ENCODE measurements around the gene ZNF679. TPM values are rescaled to one million over a fixed set of nuclear protein-coding genes. Genes with fewer than 3 reads are reported as not detected.
A peak's percentile ranks its signal among the peaks of the same experiment; 100 is the strongest.
"Not testable (repeated sequence)": the region's sequence is repeated elsewhere in the genome, so short reads cannot be mapped to it uniquely, and the experiment has no call there.

The ZNF679 gene
- total and polyA plus RNA-seq, 7 donors: not detected

DNA sequence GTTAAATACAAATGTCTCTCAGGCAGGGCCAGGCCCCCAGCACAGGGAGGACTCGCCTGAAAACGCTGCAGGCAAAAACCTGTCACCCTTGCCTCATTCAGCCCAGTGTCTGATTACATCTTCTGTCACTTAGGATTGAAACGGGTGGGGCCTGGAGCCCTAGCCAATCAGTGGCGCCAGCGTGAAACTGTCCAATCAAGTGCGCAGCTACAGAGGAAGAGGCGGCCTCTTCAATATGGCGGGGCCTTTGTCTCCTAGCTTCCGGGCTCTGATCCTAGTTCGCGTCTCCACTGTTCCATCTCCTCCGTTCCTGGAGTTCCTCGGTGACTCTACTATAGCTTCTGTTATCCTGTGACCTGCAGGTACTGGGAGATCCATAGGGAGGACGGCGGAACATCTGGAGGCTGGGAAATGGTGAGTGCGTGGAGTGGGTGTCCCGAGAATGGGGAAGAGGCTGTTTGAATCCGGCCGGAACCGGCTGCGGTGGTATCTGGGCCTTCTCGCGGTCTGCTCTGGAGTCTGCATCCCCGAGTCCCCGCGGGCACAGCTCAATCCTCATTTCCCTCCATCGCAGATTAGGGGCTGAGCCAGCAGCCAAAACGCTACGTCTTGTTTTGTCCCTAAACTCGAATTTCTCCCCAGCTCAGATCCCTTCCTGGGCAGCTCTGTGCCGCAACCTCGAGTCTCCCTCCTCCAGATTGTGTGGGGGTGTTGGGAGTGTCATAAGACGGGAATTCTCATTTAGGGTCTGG lies 85.6 kb downstream of the ZNF679 start, which contains the start of gene ZNF736:
TSS of gene ZNF736 (plus strand) at position 222 of the 752 bp plus-strand sequence. CDS start at position 412, 190 bp downstream.
- intact Hi-C loops (cut with DNase I): loop anchor here in 1 of 2 donors (10.0 kb wide), 1 partner anchor 301 kb away; no protein-coding TSS in a partner anchor
- WGBS, 3 donors: 0 to 1% (median 0%) methylated on average over 33 of the region's 33 CpGs

DNA sequence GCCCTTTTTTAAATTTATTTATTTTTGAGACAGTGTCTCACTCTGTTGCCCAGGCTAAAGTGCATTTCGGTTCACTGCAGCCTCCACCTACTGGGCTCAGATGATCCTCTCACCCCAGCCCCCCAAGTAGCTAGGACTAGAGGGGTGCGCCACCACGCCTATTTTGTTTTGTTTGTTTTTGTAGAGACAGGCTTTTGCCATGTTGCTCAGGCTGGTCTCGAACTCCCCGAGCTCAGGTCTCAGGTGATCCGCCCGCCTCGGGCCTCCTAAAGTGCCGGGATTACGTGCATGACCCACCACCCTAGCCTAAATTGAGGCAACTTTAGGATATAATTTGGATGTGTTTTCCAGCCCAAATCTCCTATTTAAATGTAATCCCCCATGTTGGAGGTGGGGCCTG lies 86.3 kb downstream of the ZNF679 start:
- no peak overlapping the region for H3K27ac ChIP-seq
- H3K4me3 ChIP-seq: peak overlapping the region; percentile 68
- WGBS, 3 donors: 14 to 25% (median 18%) methylated on average over 10 of the region's 10 CpGs
- peaks cover 0 to 7% of the 10 kb centered on the region in 2 donors for H3K36me3 ChIP-seq (ENCODE audit: insufficient read depth in 1 of 2, low read depth in 1 of 2)
- ATAC-seq (no peak), DNase-seq (no peak)
- intact Hi-C loops (cut with DNase I): loop anchor here in 1 of 2 donors (10.0 kb wide), 1 partner anchor 300 kb away; no protein-coding TSS in a partner anchor
- TF ChIP-seq, protein P1, sequence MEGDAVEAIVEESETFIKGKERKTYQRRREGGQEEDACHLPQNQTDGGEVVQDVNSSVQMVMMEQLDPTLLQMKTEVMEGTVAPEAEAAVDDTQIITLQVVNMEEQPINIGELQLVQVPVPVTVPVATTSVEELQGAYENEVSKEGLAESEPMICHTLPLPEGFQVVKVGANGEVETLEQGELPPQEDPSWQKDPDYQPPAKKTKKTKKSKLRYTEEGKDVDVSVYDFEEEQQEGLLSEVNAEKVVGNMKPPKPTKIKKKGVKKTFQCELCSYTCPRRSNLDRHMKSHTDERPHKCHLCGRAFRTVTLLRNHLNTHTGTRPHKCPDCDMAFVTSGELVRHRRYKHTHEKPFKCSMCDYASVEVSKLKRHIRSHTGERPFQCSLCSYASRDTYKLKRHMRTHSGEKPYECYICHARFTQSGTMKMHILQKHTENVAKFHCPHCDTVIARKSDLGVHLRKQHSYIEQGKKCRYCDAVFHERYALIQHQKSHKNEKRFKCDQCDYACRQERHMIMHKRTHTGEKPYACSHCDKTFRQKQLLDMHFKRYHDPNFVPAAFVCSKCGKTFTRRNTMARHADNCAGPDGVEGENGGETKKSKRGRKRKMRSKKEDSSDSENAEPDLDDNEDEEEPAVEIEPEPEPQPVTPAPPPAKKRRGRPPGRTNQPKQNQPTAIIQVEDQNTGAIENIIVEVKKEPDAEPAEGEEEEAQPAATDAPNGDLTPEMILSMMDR (IDR thresholded peaks at IDR 0.05): no peak
- no peaks in the 10 kb centered on the region for H3K9me3 ChIP-seq
- no peaks in the 10 kb centered on the region for H3K27me3 ChIP-seq (ENCODE audit: insufficient read depth in 3 of 3, low read length in 2 of 3)
- H3K4me1 ChIP-seq: peaks cover 6% of the 10 kb centered on the region

More for the DNA sequence above, 85.6 kb downstream of the ZNF679 start, which contains the start of gene ZNF736:
- Histone ChIP-seq H3K9me3 (no peaks in the 10 kb centered on the region), H3K27me3 (ENCODE audit: insufficient read depth in 3 of 3, low read length in 2 of 3) (no peaks in the 10 kb centered on the region), H3K4me1 (peaks cover 6% of the 10 kb centered on the region), H3K27ac (peak within 1 kb of the TSS; percentile 30), H3K36me3 (ENCODE audit: insufficient read depth in 1 of 2, low read depth in 1 of 2) (peaks cover 0 to 12% of the 10 kb centered on the region in 2 donors), H3K4me3 (peak within 1 kb of the TSS; percentile 68)
- peak; percentile 87 to 94 for DNase-seq
- peak; percentile 100 for ATAC-seq
- TF ChIP-seq, protein P1 (IDR thresholded peaks at IDR 0.05): no peak

DNA sequence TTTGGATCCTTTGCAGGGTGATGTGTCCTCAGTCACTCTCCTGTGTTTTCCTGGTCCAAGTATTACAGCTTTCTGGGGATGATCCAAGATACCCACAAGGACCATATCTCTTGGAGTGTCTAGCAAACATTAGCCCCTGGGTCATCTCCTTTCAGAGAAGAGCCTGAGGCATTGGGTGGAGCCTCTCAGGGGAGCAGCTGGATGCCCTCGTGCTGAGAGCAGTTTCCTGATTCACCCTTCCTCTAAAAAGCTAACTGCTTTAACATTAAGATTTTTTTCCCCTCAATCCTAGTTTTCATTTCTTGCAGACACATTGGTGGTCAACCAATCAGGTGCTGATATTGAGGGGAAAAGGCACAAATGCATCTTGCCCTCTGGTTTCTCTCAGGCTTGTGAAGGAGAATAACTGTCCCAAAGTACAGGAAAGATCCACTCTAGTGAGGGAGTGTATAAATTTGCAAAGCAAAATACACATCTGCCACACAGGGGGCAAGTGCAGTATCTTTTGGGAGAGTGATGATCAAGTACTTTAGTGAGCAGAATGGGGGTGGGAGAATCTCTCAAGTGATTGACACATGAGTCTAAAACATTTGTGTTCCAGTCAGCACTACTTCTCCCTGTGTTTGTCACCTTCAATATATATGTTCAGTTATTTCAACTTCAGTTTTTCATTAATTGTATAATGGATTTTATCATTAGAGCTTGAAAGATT lies 87.9 kb downstream of the ZNF679 start:
- not testable (repeated sequence) for H3K4me3 ChIP-seq; H3K9me3 ChIP-seq; H3K27ac ChIP-seq; DNase-seq; H3K4me1 ChIP-seq; H3K27me3 ChIP-seq (ENCODE audit: insufficient read depth in 3 of 3, low read length in 2 of 3); H3K36me3 ChIP-seq (ENCODE audit: insufficient read depth in 1 of 2, low read depth in 1 of 2); ATAC-seq
- intact Hi-C loops (cut with DNase I): loop anchor here in 1 of 2 donors (10.0 kb wide), 1 partner anchor 299 kb away; no protein-coding TSS in a partner anchor
- WGBS, 3 donors: 50 to 62% (median 50%) methylated on average over 1 of the region's 1 CpG

Other genes starting within 250 kb of the ZNF679 start
- not detected for gene ZNF722, start 229.6 kb upstream of the ZNF679 start, total RNA-seq
- gene ZNF722, start 229.6 kb upstream of the ZNF679 start, polyA plus RNA-seq: not detected
- 1 to 10 TPM; 1.0 to 3.1 (median 1.6) TPM for gene ZNF727, start 183.0 kb upstream of the ZNF679 start, total RNA-seq
- 1 to 10 TPM in 1 of 3 donors, under 1 TPM in 1, not detected in 1; 0.10 to 1.2 TPM for gene ZNF727, start 183.0 kb upstream of the ZNF679 start, polyA plus RNA-seq
- gene ZNF735, start 21.3 kb upstream of the ZNF679 start, total RNA-seq: not detected
- not detected for gene ZNF735, start 21.3 kb upstream of the ZNF679 start, polyA plus RNA-seq
- 1 to 10 TPM; 2.9 to 8.0 (median 5.2) TPM for gene ZNF736, start 85.5 kb downstream of the ZNF679 start, total RNA-seq
- gene ZNF736, start 85.5 kb downstream of the ZNF679 start, polyA plus RNA-seq: 1 to 10 TPM; 1.1 to 5.3 (median 1.2) TPM